ENCODE results near the gene FBXO41.

Gene FBXO41

DNA sequence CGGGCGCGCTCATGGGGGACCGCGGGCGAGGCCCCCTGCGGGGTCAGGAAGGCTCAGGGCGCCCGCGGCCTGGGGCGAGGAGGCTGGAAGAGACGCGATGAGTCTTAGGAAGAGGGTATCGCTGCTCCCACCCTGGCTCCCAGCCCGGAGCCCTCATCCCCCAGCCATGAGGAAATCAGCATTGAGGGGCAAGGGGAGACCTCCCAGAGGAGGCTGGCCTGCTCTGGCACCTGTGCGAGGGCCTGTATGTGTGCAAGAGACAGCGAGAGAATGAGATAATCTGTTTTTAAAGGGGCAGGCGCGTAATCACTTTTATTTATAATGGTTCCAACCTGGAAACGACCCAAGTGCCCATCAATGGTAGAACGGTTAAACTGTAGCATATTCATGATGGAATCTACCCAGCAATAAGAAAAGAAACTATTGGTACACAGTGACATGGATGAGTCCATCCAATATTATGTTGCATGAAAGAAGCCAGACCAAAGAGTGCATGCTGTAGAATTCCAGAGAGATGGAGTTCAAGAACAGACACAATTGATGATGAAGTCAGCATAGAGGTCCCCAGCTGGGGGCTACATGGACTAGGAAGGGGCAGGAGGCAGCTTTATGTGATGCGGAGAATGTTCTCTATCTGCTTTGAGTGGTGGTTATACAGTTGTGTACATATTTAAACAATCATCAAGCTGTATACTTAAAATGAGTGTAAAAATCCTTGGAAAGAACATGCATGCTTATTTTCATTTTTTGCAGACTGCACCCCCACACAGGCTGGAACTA is 14.4 kb downstream of the FBXO41 start:
- TF ChIP-seq ZFX (IDR thresholded peaks at IDR 0.05) = no peak
- TF ChIP-seq, protein P1, sequence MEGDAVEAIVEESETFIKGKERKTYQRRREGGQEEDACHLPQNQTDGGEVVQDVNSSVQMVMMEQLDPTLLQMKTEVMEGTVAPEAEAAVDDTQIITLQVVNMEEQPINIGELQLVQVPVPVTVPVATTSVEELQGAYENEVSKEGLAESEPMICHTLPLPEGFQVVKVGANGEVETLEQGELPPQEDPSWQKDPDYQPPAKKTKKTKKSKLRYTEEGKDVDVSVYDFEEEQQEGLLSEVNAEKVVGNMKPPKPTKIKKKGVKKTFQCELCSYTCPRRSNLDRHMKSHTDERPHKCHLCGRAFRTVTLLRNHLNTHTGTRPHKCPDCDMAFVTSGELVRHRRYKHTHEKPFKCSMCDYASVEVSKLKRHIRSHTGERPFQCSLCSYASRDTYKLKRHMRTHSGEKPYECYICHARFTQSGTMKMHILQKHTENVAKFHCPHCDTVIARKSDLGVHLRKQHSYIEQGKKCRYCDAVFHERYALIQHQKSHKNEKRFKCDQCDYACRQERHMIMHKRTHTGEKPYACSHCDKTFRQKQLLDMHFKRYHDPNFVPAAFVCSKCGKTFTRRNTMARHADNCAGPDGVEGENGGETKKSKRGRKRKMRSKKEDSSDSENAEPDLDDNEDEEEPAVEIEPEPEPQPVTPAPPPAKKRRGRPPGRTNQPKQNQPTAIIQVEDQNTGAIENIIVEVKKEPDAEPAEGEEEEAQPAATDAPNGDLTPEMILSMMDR (conservative IDR thresholded peaks at IDR 0.05) = no peak
- H3K27ac ChIP-seq = peak overlapping the region; percentile 91

DNA sequence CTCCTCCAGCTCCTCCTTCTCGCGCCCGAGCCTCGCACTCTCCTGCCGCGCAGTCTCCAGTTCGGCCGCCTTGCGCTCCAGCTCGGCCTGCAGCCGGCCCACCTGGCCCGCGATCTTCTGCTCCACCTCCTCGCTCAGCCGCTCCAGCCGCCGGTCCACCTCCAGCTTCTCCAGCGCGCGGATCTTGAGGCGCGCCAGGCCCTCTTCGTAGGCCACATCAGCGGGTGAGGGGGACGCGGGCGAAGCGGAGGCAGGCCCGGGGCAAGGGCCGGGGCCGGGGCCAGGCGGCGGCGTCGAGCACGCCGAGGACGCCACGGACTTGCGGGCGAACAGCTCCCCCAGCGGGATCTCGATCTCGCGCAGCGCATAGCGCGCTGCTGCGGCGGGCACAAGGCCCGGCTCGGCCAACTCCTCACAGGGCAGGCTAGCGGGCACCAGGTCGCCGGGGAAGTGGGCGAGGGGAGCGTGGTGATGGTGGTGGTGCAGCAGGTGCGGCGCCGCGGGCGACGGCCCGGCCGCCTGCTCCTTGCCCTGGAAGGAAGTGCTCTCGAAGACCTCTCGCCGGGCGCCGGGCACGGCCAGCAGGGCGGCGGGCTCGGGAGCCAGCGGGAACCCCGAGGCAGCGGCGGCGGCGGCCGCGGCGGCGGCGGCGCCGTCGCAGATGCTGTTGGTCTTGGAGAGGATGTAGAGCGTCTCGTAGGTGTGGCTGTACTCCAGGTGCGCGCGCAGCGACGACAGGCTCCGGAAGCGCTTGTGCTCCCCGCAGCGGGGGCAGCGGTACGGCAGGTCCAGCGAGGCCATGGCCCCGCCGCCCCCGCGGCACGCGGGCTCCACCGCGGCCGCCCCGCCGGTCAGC is 15.2 kb downstream of the FBXO41 start:
- TF ChIP-seq, protein P1 (conservative IDR thresholded peaks at IDR 0.05) = peak; percentile 50
- TF ChIP-seq ZFX (IDR thresholded peaks at IDR 0.05) = peak; percentile 94
- peak overlapping the region; percentile 91 for H3K27ac ChIP-seq

DNA sequence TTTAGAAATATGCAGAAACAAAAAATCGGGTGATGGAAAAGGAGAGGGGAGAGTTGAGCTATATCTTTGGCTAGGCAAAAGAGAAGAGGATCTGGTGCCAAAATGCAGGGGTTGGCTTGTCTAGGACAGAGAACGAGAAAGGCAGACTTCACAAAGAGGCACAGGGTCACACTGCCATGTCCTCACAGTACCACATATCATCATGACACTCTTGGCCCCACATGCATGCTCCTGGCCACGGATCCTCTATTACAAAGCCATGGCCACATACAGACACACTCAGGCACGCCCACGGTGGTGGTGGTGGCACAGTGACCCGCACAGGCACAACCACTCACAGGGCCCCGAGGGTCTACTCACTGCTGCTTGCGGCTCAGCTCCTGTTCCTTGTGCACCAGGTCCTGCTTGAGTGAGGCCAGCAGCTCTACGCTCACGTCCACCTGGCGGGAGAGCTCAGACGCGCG is 15.9 kb downstream of the FBXO41 start:
- H3K27ac ChIP-seq = peak overlapping the region; percentile 91
- TF ChIP-seq, protein P1 (conservative IDR thresholded peaks at IDR 0.05) = no peak
- TF ChIP-seq ZFX (IDR thresholded peaks at IDR 0.05) = no peak

DNA sequence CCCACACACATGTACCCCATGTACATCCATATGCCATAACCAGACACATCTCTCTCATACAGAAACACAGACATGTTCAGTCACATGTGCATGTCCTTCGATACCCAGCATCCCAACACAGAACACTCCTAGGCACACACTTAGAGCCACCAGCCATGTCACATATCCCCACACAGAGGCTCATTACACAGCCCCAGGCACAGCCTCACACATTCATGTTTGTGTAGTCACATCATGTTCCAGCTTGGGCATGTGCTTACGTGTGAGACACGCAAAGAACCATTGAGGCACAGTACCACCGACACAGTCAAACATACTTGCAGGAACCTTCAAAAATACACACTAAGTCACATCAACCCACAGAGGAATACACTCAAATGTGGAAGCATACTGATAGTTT is 17.3 kb downstream of the FBXO41 start:
- no peak for TF ChIP-seq ZFX (IDR thresholded peaks at IDR 0.05)
- TF ChIP-seq, protein P1 (conservative IDR thresholded peaks at IDR 0.05) = no peak
- H3K27ac ChIP-seq = no peak overlapping the region

DNA sequence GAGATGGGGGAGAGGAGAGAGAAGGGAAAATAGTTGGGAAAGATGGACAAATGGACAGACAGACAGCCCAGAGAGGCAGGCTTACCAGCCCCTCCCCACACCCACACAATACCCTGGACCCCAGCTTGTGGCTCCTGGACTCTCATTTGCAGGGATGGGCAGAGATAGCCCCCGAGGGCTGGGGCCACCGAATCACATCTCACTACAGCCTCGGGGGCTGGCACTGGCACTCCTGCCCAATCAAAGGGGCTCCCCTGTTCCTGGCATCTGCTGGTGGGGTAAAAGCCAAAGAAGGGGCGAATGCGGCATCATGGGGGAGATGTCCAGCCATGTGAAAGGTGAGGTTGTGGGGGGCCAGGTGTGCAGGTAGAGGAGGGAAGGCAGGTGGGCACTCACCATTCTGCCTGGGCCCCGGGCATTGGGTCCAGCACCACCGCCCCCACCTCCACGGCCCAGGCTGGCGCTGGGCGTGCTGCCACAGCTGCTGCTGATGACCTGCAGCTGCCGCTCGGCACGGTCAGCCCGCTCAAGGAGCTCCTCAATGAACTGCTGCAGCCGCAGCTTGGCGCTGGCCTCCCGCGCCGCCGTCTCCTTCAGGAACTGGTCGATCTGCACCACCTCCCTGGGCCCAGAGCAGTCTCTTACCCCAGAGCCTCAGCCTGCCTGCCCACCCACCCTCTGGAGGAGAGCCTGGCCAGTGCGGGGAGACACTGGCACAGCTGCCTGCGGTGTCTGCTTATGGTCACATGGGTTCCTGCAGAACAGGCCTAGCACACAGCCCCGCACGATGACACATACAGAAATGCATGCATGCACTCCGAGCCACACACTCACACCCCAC is 18.0 kb downstream of the FBXO41 start:
- TF ChIP-seq ZFX (IDR thresholded peaks at IDR 0.05) = no peak
- TF ChIP-seq, protein P1 (conservative IDR thresholded peaks at IDR 0.05) = no peak
- no peak overlapping the region for H3K27ac ChIP-seq

DNA sequence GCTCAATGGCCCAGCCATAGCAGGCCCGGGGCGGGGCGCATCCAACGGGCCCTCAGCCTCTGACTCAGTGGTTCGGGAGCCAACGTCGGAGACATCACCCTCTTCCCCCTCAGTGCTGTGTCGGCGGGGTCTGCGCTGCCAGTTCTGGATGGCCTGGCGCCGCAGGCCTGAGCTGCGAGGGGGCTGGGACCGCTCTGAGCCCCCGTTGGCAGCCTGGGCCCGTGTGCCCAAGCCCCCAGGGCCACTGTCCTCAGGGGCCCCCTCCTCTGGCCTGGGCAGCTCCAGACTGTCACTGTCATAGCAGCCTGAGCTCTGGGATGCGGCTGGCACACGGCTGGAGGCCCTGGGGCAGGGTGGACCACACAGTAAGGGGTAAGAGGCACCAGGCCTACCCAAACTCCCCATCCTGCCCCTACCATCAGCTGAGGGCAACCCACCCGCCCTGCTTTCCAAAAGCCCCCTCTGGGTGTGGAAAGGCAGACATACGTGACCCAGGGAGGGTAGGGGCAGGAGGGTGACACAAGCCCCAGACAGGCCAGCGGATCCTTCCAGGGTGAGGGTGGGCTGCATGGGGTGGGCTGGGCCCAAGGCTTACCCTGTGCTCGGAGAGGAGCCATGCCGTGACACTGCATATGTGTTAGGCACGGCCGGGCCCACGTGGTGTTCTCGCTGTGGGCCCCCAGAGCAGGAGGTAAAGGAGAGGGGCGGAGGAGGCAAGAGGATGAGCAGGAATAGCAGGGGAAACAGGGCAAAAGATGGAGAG is 18.8 kb downstream of the FBXO41 start:
- no peak for TF ChIP-seq ZFX (IDR thresholded peaks at IDR 0.05)
- TF ChIP-seq, protein P1 (conservative IDR thresholded peaks at IDR 0.05) = no peak
- no peak overlapping the region for H3K27ac ChIP-seq
